ENCODE data around the gene CYP26C1.

Gene CYP26C1

GRCh38 chr10:93074147-93074596 lies 13.6 kb downstream of the CYP26C1 start:
- no peak overlapping the region for H3K4me3 ChIP-seq (ENCODE audit: low read length)
- H3K27me3 ChIP-seq (ENCODE audit: control insufficient read depth, insufficient read depth, low read length) = peaks cover 84% of the 10 kb centered on the region
- no peaks in the 10 kb centered on the region for H3K9me3 ChIP-seq (ENCODE audit: control insufficient read depth, low read length)
- peaks cover 27% of the 10 kb centered on the region for H3K4me1 ChIP-seq (ENCODE audit: control insufficient read depth, insufficient read depth, low read length)
- H3K36me3 ChIP-seq (ENCODE audit: control insufficient read depth, insufficient read depth, low read length) = no peaks in the 10 kb centered on the region
- H3K9ac ChIP-seq (ENCODE audit: low read length) = no peak overlapping the region

- no peak overlapping the region for H3K4me3 ChIP-seq (ENCODE audit: low read length)
- H3K9ac ChIP-seq (ENCODE audit: low read length) = no peak overlapping the region
- H3K36me3 ChIP-seq (ENCODE audit: control insufficient read depth, insufficient read depth, low read length) = no peaks in the 10 kb centered on the region
- peaks cover 27% of the 10 kb centered on the region for H3K4me1 ChIP-seq (ENCODE audit: control insufficient read depth, insufficient read depth, low read length)
- H3K9me3 ChIP-seq (ENCODE audit: control insufficient read depth, low read length) = no peaks in the 10 kb centered on the region
- H3K27me3 ChIP-seq (ENCODE audit: control insufficient read depth, insufficient read depth, low read length) = peaks cover 81% of the 10 kb centered on the region
Observed at GRCh38 chr10:93074597-93075368, 14.2 kb downstream of the CYP26C1 start.

- Histone ChIP-seq H3K4me3 (ENCODE audit: low read length) (no peak overlapping the region), H3K27me3 (ENCODE audit: control insufficient read depth, insufficient read depth, low read length) (peaks cover 81% of the 10 kb centered on the region), H3K36me3 (ENCODE audit: control insufficient read depth, insufficient read depth, low read length) (no peaks in the 10 kb centered on the region), H3K9ac (ENCODE audit: low read length) (no peak overlapping the region), H3K4me1 (ENCODE audit: control insufficient read depth, insufficient read depth, low read length) (peaks cover 33% of the 10 kb centered on the region), H3K9me3 (ENCODE audit: control insufficient read depth, low read length) (no peaks in the 10 kb centered on the region)
Observed at GRCh38 chr10:93075369-93076221, 15.0 kb downstream of the CYP26C1 start.

GRCh38 chr10:93076871-93077270 lies 16.3 kb downstream of the CYP26C1 start:
- Histone ChIP-seq H3K9me3 (ENCODE audit: control insufficient read depth, low read length) (no peaks in the 10 kb centered on the region), H3K27me3 (ENCODE audit: control insufficient read depth, insufficient read depth, low read length) (peaks cover 77% of the 10 kb centered on the region), H3K4me1 (ENCODE audit: control insufficient read depth, insufficient read depth, low read length) (peaks cover 33% of the 10 kb centered on the region), H3K9ac (ENCODE audit: low read length) (no peak overlapping the region), H3K36me3 (ENCODE audit: control insufficient read depth, insufficient read depth, low read length) (no peaks in the 10 kb centered on the region), H3K4me3 (ENCODE audit: low read length) (no peak overlapping the region)

GRCh38 chr10:93077860-93078337 lies 17.3 kb downstream of the CYP26C1 start:
- no peaks in the 10 kb centered on the region for H3K36me3 ChIP-seq (ENCODE audit: control insufficient read depth, insufficient read depth, low read length)
- no peaks in the 10 kb centered on the region for H3K9me3 ChIP-seq (ENCODE audit: control insufficient read depth, low read length)
- peaks cover 67% of the 10 kb centered on the region for H3K27me3 ChIP-seq (ENCODE audit: control insufficient read depth, insufficient read depth, low read length)
- H3K4me1 ChIP-seq (ENCODE audit: control insufficient read depth, insufficient read depth, low read length) = peaks cover 26% of the 10 kb centered on the region
- no peak overlapping the region for H3K9ac ChIP-seq (ENCODE audit: low read length)
- H3K4me3 ChIP-seq (ENCODE audit: low read length) = no peak overlapping the region

GRCh38 chr10:93079663-93080349 lies 19.2 kb downstream of the CYP26C1 start:
- H3K4me3 ChIP-seq (ENCODE audit: low read length) = no peak overlapping the region

GRCh38 chr10:93080350-93081046 lies 19.9 kb downstream of the CYP26C1 start:
- H3K36me3 ChIP-seq (ENCODE audit: control insufficient read depth, insufficient read depth, low read length) = no peaks in the 10 kb centered on the region
- no peaks in the 10 kb centered on the region for H3K9me3 ChIP-seq (ENCODE audit: control insufficient read depth, low read length)
- peaks cover 9% of the 10 kb centered on the region for H3K4me1 ChIP-seq (ENCODE audit: control insufficient read depth, insufficient read depth, low read length)
- no peak overlapping the region for H3K4me3 ChIP-seq (ENCODE audit: low read length)
- no peak overlapping the region for H3K9ac ChIP-seq (ENCODE audit: low read length)
- peaks cover 42% of the 10 kb centered on the region for H3K27me3 ChIP-seq (ENCODE audit: control insufficient read depth, insufficient read depth, low read length)

More at GRCh38 chr10:93079663-93080349, 19.2 kb downstream of the CYP26C1 start:
- Histone ChIP-seq H3K36me3 (ENCODE audit: control insufficient read depth, insufficient read depth, low read length) (no peaks in the 10 kb centered on the region), H3K4me1 (ENCODE audit: control insufficient read depth, insufficient read depth, low read length) (peaks cover 13% of the 10 kb centered on the region), H3K27me3 (ENCODE audit: control insufficient read depth, insufficient read depth, low read length) (peaks cover 49% of the 10 kb centered on the region), H3K9me3 (ENCODE audit: control insufficient read depth, low read length) (no peaks in the 10 kb centered on the region), H3K9ac (ENCODE audit: low read length) (no peak overlapping the region)

- Histone ChIP-seq H3K4me3 (ENCODE audit: low read length) (no peak overlapping the region), H3K36me3 (ENCODE audit: control insufficient read depth, insufficient read depth, low read length) (no peaks in the 10 kb centered on the region), H3K27me3 (ENCODE audit: control insufficient read depth, insufficient read depth, low read length) (peaks cover 34% of the 10 kb centered on the region), H3K4me1 (ENCODE audit: control insufficient read depth, insufficient read depth, low read length) (peaks cover 9% of the 10 kb centered on the region), H3K9me3 (ENCODE audit: control insufficient read depth, low read length) (no peaks in the 10 kb centered on the region), H3K9ac (ENCODE audit: low read length) (no peak overlapping the region)
Observed at GRCh38 chr10:93081318-93081717, 20.7 kb downstream of the CYP26C1 start.

GRCh38 chr10:93081834-93082233 lies 21.2 kb downstream of the CYP26C1 start:
- Histone ChIP-seq H3K4me1 (ENCODE audit: control insufficient read depth, insufficient read depth, low read length) (peaks cover 9% of the 10 kb centered on the region), H3K27me3 (ENCODE audit: control insufficient read depth, insufficient read depth, low read length) (peaks cover 29% of the 10 kb centered on the region), H3K36me3 (ENCODE audit: control insufficient read depth, insufficient read depth, low read length) (no peaks in the 10 kb centered on the region), H3K4me3 (ENCODE audit: low read length) (no peak overlapping the region), H3K9me3 (ENCODE audit: control insufficient read depth, low read length) (no peaks in the 10 kb centered on the region), H3K9ac (ENCODE audit: low read length) (no peak overlapping the region)

GRCh38 chr10:93083743-93084539 lies 23.3 kb downstream of the CYP26C1 start:
- H3K36me3 ChIP-seq (ENCODE audit: control insufficient read depth, insufficient read depth, low read length) = no peaks in the 10 kb centered on the region

More at GRCh38 chr10:93083743-93084539, 23.3 kb downstream of the CYP26C1 start:
- H3K9ac ChIP-seq (ENCODE audit: low read length) = no peak overlapping the region
- H3K4me1 ChIP-seq (ENCODE audit: control insufficient read depth, insufficient read depth, low read length) = peaks cover 6% of the 10 kb centered on the region
- no peaks in the 10 kb centered on the region for H3K9me3 ChIP-seq (ENCODE audit: control insufficient read depth, low read length)
- H3K4me3 ChIP-seq (ENCODE audit: low read length) = no peak overlapping the region
- H3K27me3 ChIP-seq (ENCODE audit: control insufficient read depth, insufficient read depth, low read length) = peaks cover 21% of the 10 kb centered on the region
